GM18858 (cell line): ENCODE measurements around the gene TPD52L1.

Experiments
- ATAC-seq: cut with Tn5 transposase; IDR thresholded peaks from one replicate; pipeline ENCODE4 v1.9.1; 2021; ENCODE audit not compliant: unreplicated experiment

The TPD52L1 gene

GRCh38 chr6:125207956-125208355 lies 54.4 kb downstream of the TPD52L1 start:
- no peak for ATAC-seq

- no peak for ATAC-seq
Measured at GRCh38 chr6:125208625-125209249, 55.2 kb downstream of the TPD52L1 start.

- no peak for ATAC-seq
Measured at GRCh38 chr6:125210667-125211066, 57.1 kb downstream of the TPD52L1 start.

GRCh38 chr6:125211352-125211751 lies 57.8 kb downstream of the TPD52L1 start:
- no peak for ATAC-seq

GRCh38 chr6:125212377-125212776 lies 58.8 kb downstream of the TPD52L1 start:
- ATAC-seq: no peak

- no peak for ATAC-seq
Measured at GRCh38 chr6:125213939-125214338, 60.4 kb downstream of the TPD52L1 start.

GRCh38 chr6:125215252-125215819 lies 61.8 kb downstream of the TPD52L1 start:
- ATAC-seq: no peak

- no peak for ATAC-seq
Measured at GRCh38 chr6:125216015-125216414, 62.4 kb downstream of the TPD52L1 start.

- no peak for ATAC-seq
Measured at GRCh38 chr6:125217369-125217768, 63.8 kb downstream of the TPD52L1 start.

GRCh38 chr6:125217992-125218391 lies 64.4 kb downstream of the TPD52L1 start:
- ATAC-seq: no peak

- ATAC-seq: no peak
Measured at GRCh38 chr6:125219361-125219895, 65.9 kb downstream of the TPD52L1 start.

GRCh38 chr6:125220712-125221111 lies 67.1 kb downstream of the TPD52L1 start:
- ATAC-seq: no peak

GRCh38 chr6:125222531-125223455 lies 69.2 kb downstream of the TPD52L1 start:
- no peak for ATAC-seq

GRCh38 chr6:125224231-125224861 lies 70.8 kb downstream of the TPD52L1 start:
- no peak for ATAC-seq

- no peak for ATAC-seq
Measured at GRCh38 chr6:125227244-125227643, 73.7 kb downstream of the TPD52L1 start.

- ATAC-seq: no peak
Measured at GRCh38 chr6:125228981-125229479, 75.5 kb downstream of the TPD52L1 start.

- no peak for ATAC-seq
Measured at GRCh38 chr6:125230674-125231073, 77.1 kb downstream of the TPD52L1 start.

- ATAC-seq: no peak
Measured at GRCh38 chr6:125231133-125231532, 77.6 kb downstream of the TPD52L1 start.

- no peak for ATAC-seq
Measured at GRCh38 chr6:125231574-125232343, 78.2 kb downstream of the TPD52L1 start.

- no peak for ATAC-seq
Measured at GRCh38 chr6:125232466-125232865, 78.9 kb downstream of the TPD52L1 start.
